ENCODE data around the gene B4GAT1. TPM values are rescaled to one million over a fixed set of nuclear protein-coding genes. Genes with fewer than 3 reads are reported as not detected.

B4GAT1 gene
- total and polyA plus RNA-seq, 4 experiments from 2014 or later, result 9.7 to 12.7 (median 11.0) TPM

DNA sequence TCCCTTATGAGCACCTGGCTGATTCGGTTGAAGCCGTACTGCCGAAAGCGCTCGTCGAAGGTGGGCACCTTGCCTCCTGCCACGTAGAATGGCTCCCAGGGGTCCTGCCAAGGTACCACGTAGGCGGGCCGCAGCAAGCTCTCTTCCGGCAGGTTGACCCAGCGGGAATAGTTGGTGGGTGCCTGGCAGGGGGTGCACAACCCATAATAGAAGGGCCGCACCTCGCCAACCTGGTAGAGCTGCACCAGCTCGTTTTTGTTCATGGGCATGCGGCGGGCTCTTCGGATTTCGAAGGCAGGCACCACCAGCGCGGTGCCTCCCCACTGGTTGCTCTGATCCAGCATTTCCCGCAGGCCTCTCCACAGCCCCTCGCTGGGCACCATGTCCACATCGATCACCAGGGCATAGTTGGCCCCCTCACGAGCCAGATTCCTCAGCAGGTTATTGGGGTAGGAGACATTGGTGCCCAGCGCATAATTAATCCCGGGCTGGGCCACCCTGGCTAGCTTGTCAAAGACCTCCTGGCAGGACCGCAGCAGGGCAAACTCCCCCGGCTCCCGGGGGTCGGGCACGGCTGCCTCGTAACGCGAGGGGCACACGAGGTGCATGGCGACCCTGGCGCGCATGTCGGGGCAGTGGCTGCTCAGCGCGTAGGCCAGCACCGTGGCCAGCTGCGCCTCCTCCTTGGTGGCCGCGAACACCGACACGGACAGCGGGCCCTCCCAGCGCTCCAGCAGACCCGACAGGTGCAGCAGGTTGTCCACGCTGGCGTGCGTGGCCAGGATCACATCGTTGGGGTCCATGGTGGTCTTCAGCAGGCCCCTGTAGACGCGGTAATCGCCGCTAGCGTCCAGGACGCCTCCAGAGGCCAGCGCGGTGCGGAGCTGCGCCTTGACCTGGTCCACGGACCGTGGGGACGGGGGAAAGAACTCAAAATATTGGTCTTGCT, 679 bp downstream of the B4GAT1 start:
- Histone ChIP-seq H3K9me3 (ENCODE audit: control insufficient read depth in 1 of 2, low read length in 2 of 2) (no peaks in the 10 kb centered on the region), H3K27ac (ENCODE audit: low read depth, low read length) (peak overlapping the region; percentile 79), H3K4me1 (ENCODE audit: insufficient read depth, low read length) (peaks cover 45% of the 10 kb centered on the region), H3K4me3 (ENCODE audit: low read length in 2 of 2) (peak overlapping the region; percentile 61 to 82), H3K36me3 (ENCODE audit: insufficient read depth, low read length) (peaks cover 2% of the 10 kb centered on the region), H3K27me3 (ENCODE audit: insufficient read depth, low read length) (no peaks in the 10 kb centered on the region)
- Mint-ChIP-seq H3K4me1 (peaks cover 31 to 58% (median 38%) of the 10 kb centered on the region in 4 donors), H3K9me3 (peaks cover 0 to 9% (median 0%) of the 10 kb centered on the region in 8 donors), H3K27me3 (peaks cover 1 to 4% of the 10 kb centered on the region in 2 donors), H3K36me3 (peaks cover 14 to 30% of the 10 kb centered on the region in 2 donors), H3K27ac (peak overlapping the region; percentile 95 to 99 (median 98)), H3K4me3 (peak overlapping the region; percentile 65 to 99 (median 94))
- ChIA-PET CTCF (ENCODE audit: partially characterized antibody) (interaction anchor here (1.0 to 5.5 kb wide), 3 partner anchors 34 to 92 kb away, joined by 3 to 47 read pairs (median 3); partner anchors contain the start of gene MRPL11), POLR2A (ENCODE audit: partially characterized antibody) (interaction anchor here (0.6 to 3.3 kb wide), 7 partner anchors 14 to 271 kb away, joined by 3 to 31 read pairs (median 5); partner anchors contain the start of genes SLC29A2 and YIF1A)
- no peak for DNase-seq
- intact Hi-C loops (cut with micrococcal nuclease), result loop anchor here (5.0 kb wide), 1 partner anchor 41 kb away; no protein-coding TSS in a partner anchor

DNA sequence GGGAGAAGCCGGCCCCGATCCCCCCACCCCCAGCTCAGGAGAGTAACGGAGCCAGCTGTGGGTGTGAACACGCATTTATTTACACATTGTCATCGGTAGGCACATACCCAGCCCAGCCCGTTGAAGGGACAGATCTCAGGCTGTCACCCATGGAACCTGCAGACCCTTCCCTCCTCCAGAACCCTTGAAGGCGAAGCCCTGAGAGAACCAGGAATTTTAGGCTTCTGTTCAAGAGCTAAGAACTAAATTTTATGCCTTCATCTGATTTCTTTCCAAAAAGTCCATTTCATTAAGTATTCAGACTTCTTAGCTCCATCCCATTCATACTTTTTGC, 2.1 kb downstream of the B4GAT1 start:
- Histone ChIP-seq H3K9me3 (ENCODE audit: control insufficient read depth in 1 of 2, low read length in 2 of 2) (no peaks in the 10 kb centered on the region), H3K27me3 (ENCODE audit: insufficient read depth, low read length) (no peaks in the 10 kb centered on the region), H3K36me3 (ENCODE audit: insufficient read depth, low read length) (peaks cover 17% of the 10 kb centered on the region), H3K27ac (ENCODE audit: low read depth, low read length) (peak overlapping the region; percentile 84), H3K4me3 (ENCODE audit: low read length in 2 of 2) (peak overlapping the region; percentile 79 to 99), H3K4me1 (ENCODE audit: insufficient read depth, low read length) (peaks cover 45% of the 10 kb centered on the region)
- CTCF ChIA-PET (ENCODE audit: partially characterized antibody), result interaction anchor here (0.6 to 5.5 kb wide), 7 partner anchors 18 to 576 kb away, joined by 3 to 47 read pairs (median 7); partner anchors contain the start of gene SLC29A2
- POLR2A ChIA-PET (ENCODE audit: partially characterized antibody), result interaction anchor here (0.7 to 2.3 kb wide), 12 partner anchors 10 to 498 kb away, joined by 3 to 37 read pairs (median 4); partner anchors contain the start of genes CCDC85B, RAB1B, RCE1 and RIN1
- H3K9me3 Mint-ChIP-seq, result peaks cover 0 to 11% (median 0%) of the 10 kb centered on the region in 8 donors
- intact Hi-C loops (cut with micrococcal nuclease), result loop anchor here (1.0 to 5.0 kb wide), 4 partner anchors 28 to 498 kb away; partner anchors contain the start of gene RCE1
- peaks cover 20 to 41% of the 10 kb centered on the region in 2 donors for H3K36me3 Mint-ChIP-seq
- H3K4me3 Mint-ChIP-seq, result peak overlapping the region; percentile 90 to 99 (median 97)
- no peak for DNase-seq
- H3K27ac Mint-ChIP-seq, result peak overlapping the region; percentile 95 to 99 (median 98)
- H3K27me3 Mint-ChIP-seq, result peaks cover 1 to 4% of the 10 kb centered on the region in 2 donors
- H3K4me1 Mint-ChIP-seq, result peaks cover 31 to 62% (median 41%) of the 10 kb centered on the region in 4 donors

GRCh38 chr11:66344550-66345315, 2.7 kb downstream of the B4GAT1 start, which contains the start of gene BRMS1:
Gene BRMS1 (minus strand): TSS chr11:66345104. CDS start chr11:66342234, 2,870 bp downstream.
- Mint-ChIP-seq H3K4me3 (peak within 1 kb of the TSS; percentile 90 to 99 (median 97)), H3K27me3 (peaks cover 1 to 4% of the 10 kb centered on the region in 2 donors)
- CTCF ChIA-PET (ENCODE audit: partially characterized antibody), result interaction anchor here (0.6 to 5.5 kb wide), 9 partner anchors 9 to 575 kb away, joined by 3 to 47 read pairs (median 3); partner anchors contain the start of genes RIN1 and SLC29A2

DNA sequence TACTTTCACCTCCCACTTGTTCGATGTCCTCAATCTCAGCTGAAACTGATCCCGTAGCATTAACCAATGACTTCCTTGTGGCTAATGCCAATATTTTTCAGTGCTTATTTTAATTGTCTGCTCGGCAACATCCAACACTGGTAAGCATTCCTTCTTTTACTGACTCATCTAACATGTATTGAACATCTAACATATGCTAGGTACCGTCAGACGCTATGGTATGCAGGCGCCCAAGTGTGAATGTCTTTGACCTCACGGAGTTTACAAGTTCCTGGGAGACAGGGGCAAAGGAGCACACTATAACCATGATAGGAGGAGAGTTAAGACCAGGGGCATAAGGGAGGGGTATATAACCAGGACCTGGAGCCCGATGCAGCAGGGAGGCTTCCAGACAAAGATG, 4.3 kb downstream of the B4GAT1 start:
- Histone ChIP-seq H3K4me1 (ENCODE audit: insufficient read depth, low read length) (peaks cover 42% of the 10 kb centered on the region), H3K27ac (ENCODE audit: low read depth, low read length) (no peak overlapping the region), H3K4me3 (ENCODE audit: low read length in 2 of 2) (no peak overlapping the region), H3K27me3 (ENCODE audit: insufficient read depth, low read length) (no peaks in the 10 kb centered on the region), H3K36me3 (ENCODE audit: insufficient read depth, low read length) (peaks cover 31% of the 10 kb centered on the region), H3K9me3 (ENCODE audit: control insufficient read depth in 1 of 2, low read length in 2 of 2) (no peaks in the 10 kb centered on the region)
- ChIA-PET POLR2A (ENCODE audit: partially characterized antibody) (no interaction called here), CTCF (ENCODE audit: partially characterized antibody) (interaction anchor here (2.1 to 5.5 kb wide), 3 partner anchors 31 to 46 kb away, joined by 10 to 47 read pairs (median 16); no protein-coding TSS in a partner anchor)
- peaks cover 24 to 58% (median 34%) of the 10 kb centered on the region in 4 donors for H3K4me1 Mint-ChIP-seq
- intact Hi-C loops (cut with micrococcal nuclease), result no loop called here
- H3K4me3 Mint-ChIP-seq, result peak overlapping the region; percentile 64 to 99 (median 97)
- no peak for DNase-seq
- peaks cover 29 to 54% of the 10 kb centered on the region in 2 donors for H3K36me3 Mint-ChIP-seq
- peaks cover 1 to 4% of the 10 kb centered on the region in 2 donors for H3K27me3 Mint-ChIP-seq
- H3K27ac Mint-ChIP-seq, result peak overlapping the region in 6 of 7 donors; percentile 69 to 99 (median 90)
- H3K9me3 Mint-ChIP-seq, result peaks cover 0 to 9% (median 0%) of the 10 kb centered on the region in 8 donors

More at GRCh38 chr11:66344550-66345315, 2.7 kb downstream of the B4GAT1 start, which contains the start of gene BRMS1:
- H3K27me3 ChIP-seq (ENCODE audit: insufficient read depth, low read length), result no peaks in the 10 kb centered on the region
- intact Hi-C loops (cut with micrococcal nuclease), result loop anchor here (1.0 to 5.0 kb wide), 4 partner anchors 28 to 499 kb away; partner anchors contain the start of gene RCE1
- H3K4me3 ChIP-seq (ENCODE audit: low read length in 2 of 2), result peak within 1 kb of the TSS; percentile 79 to 99
- H3K27ac Mint-ChIP-seq, result peak within 1 kb of the TSS; percentile 95 to 99 (median 98)
- POLR2A ChIA-PET (ENCODE audit: partially characterized antibody), result interaction anchor here (0.7 to 2.3 kb wide), 14 partner anchors 9 to 633 kb away, joined by 3 to 37 read pairs (median 3); partner anchors contain the start of genes CCDC85B, KAT5, RAB1B and RCE1
- peak within 1 kb of the TSS; percentile 84 for H3K27ac ChIP-seq (ENCODE audit: low read depth, low read length)
- peaks cover 23% of the 10 kb centered on the region for H3K36me3 ChIP-seq (ENCODE audit: insufficient read depth, low read length)
- peaks cover 20 to 44% of the 10 kb centered on the region in 2 donors for H3K36me3 Mint-ChIP-seq
- peaks cover 31 to 62% (median 41%) of the 10 kb centered on the region in 4 donors for H3K4me1 Mint-ChIP-seq
- peaks cover 0 to 11% (median 0%) of the 10 kb centered on the region in 8 donors for H3K9me3 Mint-ChIP-seq
- DNase-seq, result peak; percentile 92 to 99 (median 93)
- peaks cover 45% of the 10 kb centered on the region for H3K4me1 ChIP-seq (ENCODE audit: insufficient read depth, low read length)
- no peaks in the 10 kb centered on the region for H3K9me3 ChIP-seq (ENCODE audit: control insufficient read depth in 1 of 2, low read length in 2 of 2)

- Histone ChIP-seq H3K36me3 (ENCODE audit: insufficient read depth, low read length) (peaks cover 36% of the 10 kb centered on the region), H3K27ac (ENCODE audit: low read depth, low read length) (no peak overlapping the region), H3K4me1 (ENCODE audit: insufficient read depth, low read length) (peaks cover 40% of the 10 kb centered on the region), H3K9me3 (ENCODE audit: control insufficient read depth in 1 of 2, low read length in 2 of 2) (no peaks in the 10 kb centered on the region), H3K27me3 (ENCODE audit: insufficient read depth, low read length) (no peaks in the 10 kb centered on the region), H3K4me3 (ENCODE audit: low read length in 2 of 2) (no peak overlapping the region)
- Mint-ChIP-seq H3K27me3 (no peaks in the 10 kb centered on the region), H3K36me3 (peaks cover 29 to 55% of the 10 kb centered on the region in 2 donors), H3K4me3 (peak overlapping the region in 1 of 8 donors; percentile 58), H3K27ac (peak overlapping the region in 1 of 7 donors; percentile 30), H3K9me3 (peaks cover 0 to 2% (median 0%) of the 10 kb centered on the region in 8 donors), H3K4me1 (peaks cover 27 to 59% (median 37%) of the 10 kb centered on the region in 4 donors)
- CTCF ChIA-PET (ENCODE audit: partially characterized antibody), result no interaction called here
- DNase-seq, result no peak
- POLR2A ChIA-PET (ENCODE audit: partially characterized antibody), result interaction anchor here (1.7 kb wide), 1 partner anchor 29 kb away, joined by 4 read pairs; no protein-coding TSS in a partner anchor
- intact Hi-C loops (cut with micrococcal nuclease), result no loop called here
Measured at GRCh38 chr11:66341502-66342126, 5.8 kb downstream of the B4GAT1 start.
